Liver (tissue), 3 donors: Measurements from ENCODE around the gene CDC42SE2.

Source experiments
- ATF3 ChIP-seq: IDR thresholded peaks from 2 replicates; pipeline ENCODE4 v1.6.1; 2016; ENCODE audit warnings: antibody characterized with exemption
- CTCF ChIP-seq: fragments of 150-350 bp; IDR thresholded peaks from 2 replicates; pipeline ENCODE4 v1.5.1; 2017; ENCODE audit warnings: improper control_type of control experiment, low read depth, low read length; ENCODE audit not compliant: missing input control
- EGR1 ChIP-seq, 2 donors: IDR thresholded peaks; 2 replicates each; pipeline ENCODE4 v1.6.1; 2016 to 2018; ENCODE audit warnings: antibody characterized with exemption in 2 of 2, low read depth in 2 of 2
- FOXA1 ChIP-seq: IDR thresholded peaks from 2 replicates; pipeline ENCODE4 v1.6.1; 2016; ENCODE audit warnings: antibody characterized with exemption
- FOXA2 ChIP-seq: IDR thresholded peaks from 2 replicates; pipeline ENCODE4 v1.6.1; 2016; ENCODE audit warnings: antibody characterized with exemption
- HNF4G ChIP-seq: IDR thresholded peaks from 2 replicates; pipeline ENCODE4 v1.6.1; 2016; ENCODE audit warnings: antibody characterized with exemption
- JUND ChIP-seq, 2 donors: IDR thresholded peaks; 2 replicates each; pipeline ENCODE4 v1.6.1; 2016; ENCODE audit warnings: antibody characterized with exemption in 2 of 2
- MAX ChIP-seq: IDR thresholded peaks from 2 replicates; pipeline ENCODE4 v1.6.1; 2016; ENCODE audit warnings: antibody characterized with exemption
- RAD21 ChIP-seq, 2 donors: IDR thresholded peaks; 2 replicates each; pipeline ENCODE4 v1.6.1; 2016; ENCODE audit warnings: antibody characterized with exemption in 2 of 2, mild to moderate bottlenecking in 2 of 2
- REST ChIP-seq: IDR thresholded peaks from 2 replicates; pipeline ENCODE4 v1.6.1; 2016; ENCODE audit warnings: antibody characterized with exemption, mild to moderate bottlenecking
- RXRA ChIP-seq, 2 donors: IDR thresholded peaks; 2 replicates each; pipeline ENCODE4 v1.6.1; 2017 to 2018; ENCODE audit warnings: antibody characterized with exemption in 2 of 2, mild to moderate bottlenecking in 1 of 2
- SP1 ChIP-seq: IDR thresholded peaks from 2 replicates; pipeline ENCODE4 v1.6.1; 2018; ENCODE audit warnings: antibody characterized with exemption, mild to moderate bottlenecking
- TAF1 ChIP-seq: conservative IDR thresholded peaks from 2 replicates; pipeline ENCODE4 v1.6.1; 2016; ENCODE audit warnings: antibody characterized with exemption, mild to moderate bottlenecking
- ZBTB33 ChIP-seq: IDR thresholded peaks from 2 replicates; pipeline ENCODE4 v1.6.1; 2016; ENCODE audit warnings: antibody characterized with exemption
- donor health status: healthy.
- donor health status: healthy.

GRCh38 chr5:131375351-131375750 is 111.5 kb downstream of the CDC42SE2 start:
- TF ChIP-seq CTCF = no peak
- TF ChIP-seq MAX = no peak
- no peak for TF ChIP-seq TAF1
- TF ChIP-seq REST = no peak
- TF ChIP-seq JUND (IDR thresholded peaks at IDR 0.05) = no peak
- no peak for TF ChIP-seq EGR1 (IDR thresholded peaks at IDR 0.05; ENCODE audit: low read depth in 2 of 2)
- TF ChIP-seq SP1 = no peak
- TF ChIP-seq ATF3 = no peak
- no peak for TF ChIP-seq HNF4G
- TF ChIP-seq FOXA1 = no peak
- no peak for TF ChIP-seq ZBTB33
- no peak for TF ChIP-seq FOXA2
- no peak for TF ChIP-seq RXRA (IDR thresholded peaks at IDR 0.05)
- TF ChIP-seq RAD21 (IDR thresholded peaks at IDR 0.05) = no peak
